Omental fat pad (tissue), 4 donors: ENCODE measurements around the gene FARS2. TPM values are rescaled to one million over a fixed set of nuclear protein-coding genes. Genes with fewer than 3 reads are reported as not detected.

Experiments
- ATAC-seq: fragments of 150-250 bp; one replicate; pipeline ENCODE4 v1.9.1; 2016; ENCODE audit warnings: mild to moderate bottlenecking, moderate library complexity; ENCODE audit not compliant: low FRiP score
- DNase-seq: peaks from one replicate; pipeline ENCODE4 v3.0.0-alpha.2; 2019; ENCODE audit warnings: low spot score
- total RNA-seq, 4 donors: library from RNA; depleted of rRNA; stranded (reverse); fragments of >200 nt; gene quantifications; one replicate each; pipeline ENCODE4 v1.1.0, GENCODE V29; 2016
- TF ChIP-seq, protein P1 (sequence below), 3 donors: fragments of 450-650 bp; IDR thresholded peaks; one replicate each; pipeline ENCODE4 v1.5.1; 2016 to 2017; ENCODE audit warnings: antibody characterized with exemption in 3 of 3, mild to moderate bottlenecking in 3 of 3, moderate library complexity in 2 of 3

FARS2 gene
- total RNA-seq, 4 donors from 2014 or later = 12.5 to 18.1 (median 14.5) TPM

DNA sequence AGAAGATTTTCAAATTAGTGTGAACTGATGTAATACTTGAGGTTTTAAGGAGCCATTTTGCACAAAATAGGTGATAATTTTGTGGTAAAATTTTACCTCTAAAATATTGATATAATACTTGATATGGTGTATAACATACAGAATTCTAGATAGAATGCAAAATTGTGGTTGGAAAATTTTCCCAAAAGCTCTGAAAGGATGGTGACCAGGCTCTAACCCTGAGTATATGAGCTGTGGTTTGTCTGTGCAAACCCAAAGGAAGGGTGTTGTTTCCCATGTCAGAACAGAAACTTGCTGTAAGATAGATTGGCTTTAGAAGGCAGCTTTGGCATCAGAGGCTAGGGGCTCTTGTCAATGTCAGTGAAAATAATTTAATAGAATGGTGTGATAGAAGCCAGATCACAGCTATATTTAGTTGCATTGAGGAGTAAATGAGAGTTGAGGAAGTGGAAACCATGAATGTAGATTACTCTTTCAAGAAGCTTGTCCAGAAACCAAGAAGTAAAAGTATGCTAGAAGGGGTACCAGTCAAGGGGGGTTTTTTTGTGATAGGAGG lies 257.7 kb downstream of the FARS2 start:
- ATAC-seq (no peak), DNase-seq (no peak)
- TF ChIP-seq, protein P1, sequence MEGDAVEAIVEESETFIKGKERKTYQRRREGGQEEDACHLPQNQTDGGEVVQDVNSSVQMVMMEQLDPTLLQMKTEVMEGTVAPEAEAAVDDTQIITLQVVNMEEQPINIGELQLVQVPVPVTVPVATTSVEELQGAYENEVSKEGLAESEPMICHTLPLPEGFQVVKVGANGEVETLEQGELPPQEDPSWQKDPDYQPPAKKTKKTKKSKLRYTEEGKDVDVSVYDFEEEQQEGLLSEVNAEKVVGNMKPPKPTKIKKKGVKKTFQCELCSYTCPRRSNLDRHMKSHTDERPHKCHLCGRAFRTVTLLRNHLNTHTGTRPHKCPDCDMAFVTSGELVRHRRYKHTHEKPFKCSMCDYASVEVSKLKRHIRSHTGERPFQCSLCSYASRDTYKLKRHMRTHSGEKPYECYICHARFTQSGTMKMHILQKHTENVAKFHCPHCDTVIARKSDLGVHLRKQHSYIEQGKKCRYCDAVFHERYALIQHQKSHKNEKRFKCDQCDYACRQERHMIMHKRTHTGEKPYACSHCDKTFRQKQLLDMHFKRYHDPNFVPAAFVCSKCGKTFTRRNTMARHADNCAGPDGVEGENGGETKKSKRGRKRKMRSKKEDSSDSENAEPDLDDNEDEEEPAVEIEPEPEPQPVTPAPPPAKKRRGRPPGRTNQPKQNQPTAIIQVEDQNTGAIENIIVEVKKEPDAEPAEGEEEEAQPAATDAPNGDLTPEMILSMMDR (IDR thresholded peaks at IDR 0.05) = no peak

DNA sequence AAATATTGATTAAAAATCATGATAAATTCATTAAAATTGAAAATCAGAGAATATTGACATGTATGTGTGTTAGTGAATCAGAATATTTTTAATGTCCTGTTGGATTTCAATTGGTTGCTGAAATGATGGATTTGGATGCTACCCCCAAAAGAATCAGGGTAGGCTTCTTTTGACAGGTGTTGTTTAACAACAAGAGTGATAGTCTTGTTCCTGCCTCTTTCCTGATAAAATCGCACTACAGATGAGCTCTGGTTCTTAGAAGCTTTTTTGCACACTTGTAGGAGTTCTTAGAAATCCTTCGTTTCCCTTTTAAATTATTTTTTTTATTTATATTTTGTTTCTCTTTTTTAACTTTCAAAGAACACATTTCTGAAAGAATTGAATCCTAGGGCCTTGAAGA lies 259.5 kb downstream of the FARS2 start:
- ATAC-seq (no peak), DNase-seq (no peak)
- TF ChIP-seq, protein P1 (IDR thresholded peaks at IDR 0.05) = no peak

DNA sequence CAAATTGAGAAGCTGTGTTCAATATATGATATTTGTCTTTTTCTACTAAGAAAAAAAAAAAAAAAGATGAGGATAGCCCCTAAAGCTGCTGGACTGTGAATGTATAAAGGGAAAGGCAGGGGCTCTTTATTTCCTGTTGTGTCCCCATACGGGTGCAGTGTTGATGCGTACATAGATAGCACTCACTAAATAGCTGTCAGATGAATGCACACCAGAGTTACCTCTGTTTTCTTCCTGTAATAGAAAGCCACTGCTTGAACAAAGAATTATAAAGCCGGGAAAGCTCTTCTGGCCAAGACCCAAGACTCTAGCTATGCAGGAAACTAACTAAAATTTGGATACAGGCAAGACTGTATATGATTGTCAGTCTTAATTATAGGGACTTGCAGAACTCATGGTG lies 260.0 kb downstream of the FARS2 start:
- ATAC-seq (no peak), DNase-seq (no peak)

DNA sequence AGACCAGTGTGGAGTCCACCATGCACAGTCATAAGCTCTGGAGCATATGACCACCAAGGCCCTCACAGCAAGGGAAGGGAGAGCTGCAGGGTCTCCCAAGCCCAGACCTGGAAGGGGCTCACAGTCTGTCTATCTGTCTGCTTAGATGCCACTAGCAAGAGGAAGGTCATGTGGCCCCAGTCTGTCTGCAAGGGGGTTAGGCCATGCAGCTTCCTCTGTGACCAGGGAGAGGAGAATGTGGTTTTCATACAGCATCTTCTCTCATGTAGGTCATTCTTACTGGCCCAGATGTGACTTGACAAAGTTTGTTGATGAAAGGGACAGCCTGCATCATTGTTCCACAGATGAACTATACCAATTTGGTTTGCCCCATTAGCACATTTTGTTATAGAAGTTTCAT lies 260.8 kb downstream of the FARS2 start:
- TF ChIP-seq, protein P1 (IDR thresholded peaks at IDR 0.05) = no peak
- no peak for DNase-seq
- ATAC-seq = no peak

More for the DNA sequence above, 260.0 kb downstream of the FARS2 start:
- TF ChIP-seq, protein P1 (IDR thresholded peaks at IDR 0.05) = no peak

DNA sequence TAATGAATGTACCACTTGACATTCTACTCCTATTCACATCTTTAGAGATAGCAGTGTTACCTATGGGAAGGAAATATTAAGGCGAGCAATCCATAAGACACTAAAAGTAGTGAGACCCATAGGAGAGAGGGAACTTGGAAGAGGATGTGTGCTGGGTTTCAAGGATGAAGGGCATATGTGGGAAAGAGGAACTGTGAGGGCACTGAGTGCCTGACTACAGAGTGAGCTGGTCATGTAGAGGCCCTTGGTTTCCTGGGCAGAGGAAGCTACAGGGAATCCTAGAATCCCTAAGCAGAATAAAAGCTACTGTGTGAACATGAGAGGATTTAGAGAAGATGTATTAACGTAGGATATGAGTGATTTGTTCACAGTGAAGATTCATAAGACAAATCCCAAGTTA lies 262.8 kb downstream of the FARS2 start:
- ATAC-seq (no peak), DNase-seq (no peak)
- TF ChIP-seq, protein P1 (IDR thresholded peaks at IDR 0.05) = no peak

DNA sequence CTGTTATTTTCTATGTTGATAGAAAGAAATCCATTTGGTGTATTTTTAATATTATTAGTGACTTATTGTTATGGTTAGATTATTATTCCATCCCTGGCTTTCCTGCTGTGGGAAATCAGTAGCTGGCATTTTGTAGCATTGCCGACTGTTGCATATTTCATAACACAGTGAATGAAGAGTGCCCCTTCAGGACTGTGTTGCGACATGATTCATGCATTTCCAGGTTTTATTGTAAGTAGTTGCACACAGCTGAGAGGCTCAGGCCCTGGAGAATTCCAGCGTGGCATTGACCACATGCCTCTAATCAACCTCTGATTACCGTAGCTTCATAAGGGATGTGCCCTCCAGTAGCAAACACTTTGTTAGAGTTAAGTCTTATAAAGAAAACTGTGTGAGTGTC lies 263.9 kb downstream of the FARS2 start:
- TF ChIP-seq, protein P1 (IDR thresholded peaks at IDR 0.05) = no peak
- DNase-seq (no peak), ATAC-seq (no peak)

DNA sequence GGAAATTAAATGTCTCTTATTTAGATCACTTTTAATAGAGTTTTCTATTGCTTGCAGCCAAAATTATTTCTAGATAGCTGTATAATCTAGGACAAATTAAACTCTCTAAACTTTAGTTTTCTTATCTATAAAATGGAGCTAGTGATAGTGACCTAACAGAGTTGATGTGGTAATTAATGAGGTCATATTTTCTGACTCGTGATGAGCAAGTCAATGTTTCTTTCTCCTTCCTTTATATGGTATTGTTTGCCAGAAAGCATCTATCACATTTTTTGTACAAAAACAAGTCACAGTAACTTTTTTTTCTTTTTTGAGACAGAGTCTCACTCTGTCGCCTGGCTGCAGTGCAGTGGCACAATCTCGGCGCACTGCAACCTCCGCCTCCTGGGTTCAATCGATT lies 267.7 kb downstream of the FARS2 start:
- TF ChIP-seq, protein P1 (IDR thresholded peaks at IDR 0.05) = no peak
- DNase-seq (no peak), ATAC-seq (no peak)
